CD4-positive, alpha-beta T cell treated with Interleukin-15 for 1 hour (primary cell): ENCODE measurements around the gene ADGRA1.
"Not testable (repeated sequence)": the region's sequence is repeated elsewhere in the genome, so short reads cannot be mapped to it uniquely, and the experiment has no call there.

Source experiments
- DNase-seq: peaks from one replicate; pipeline ENCODE4 v3.0.0-alpha.2; 2020

The ADGRA1 gene, protein sequence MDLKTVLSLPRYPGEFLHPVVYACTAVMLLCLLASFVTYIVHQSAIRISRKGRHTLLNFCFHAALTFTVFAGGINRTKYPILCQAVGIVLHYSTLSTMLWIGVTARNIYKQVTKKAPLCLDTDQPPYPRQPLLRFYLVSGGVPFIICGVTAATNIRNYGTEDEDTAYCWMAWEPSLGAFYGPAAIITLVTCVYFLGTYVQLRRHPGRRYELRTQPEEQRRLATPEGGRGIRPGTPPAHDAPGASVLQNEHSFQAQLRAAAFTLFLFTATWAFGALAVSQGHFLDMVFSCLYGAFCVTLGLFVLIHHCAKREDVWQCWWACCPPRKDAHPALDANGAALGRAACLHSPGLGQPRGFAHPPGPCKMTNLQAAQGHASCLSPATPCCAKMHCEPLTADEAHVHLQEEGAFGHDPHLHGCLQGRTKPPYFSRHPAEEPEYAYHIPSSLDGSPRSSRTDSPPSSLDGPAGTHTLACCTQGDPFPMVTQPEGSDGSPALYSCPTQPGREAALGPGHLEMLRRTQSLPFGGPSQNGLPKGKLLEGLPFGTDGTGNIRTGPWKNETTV

DNA sequence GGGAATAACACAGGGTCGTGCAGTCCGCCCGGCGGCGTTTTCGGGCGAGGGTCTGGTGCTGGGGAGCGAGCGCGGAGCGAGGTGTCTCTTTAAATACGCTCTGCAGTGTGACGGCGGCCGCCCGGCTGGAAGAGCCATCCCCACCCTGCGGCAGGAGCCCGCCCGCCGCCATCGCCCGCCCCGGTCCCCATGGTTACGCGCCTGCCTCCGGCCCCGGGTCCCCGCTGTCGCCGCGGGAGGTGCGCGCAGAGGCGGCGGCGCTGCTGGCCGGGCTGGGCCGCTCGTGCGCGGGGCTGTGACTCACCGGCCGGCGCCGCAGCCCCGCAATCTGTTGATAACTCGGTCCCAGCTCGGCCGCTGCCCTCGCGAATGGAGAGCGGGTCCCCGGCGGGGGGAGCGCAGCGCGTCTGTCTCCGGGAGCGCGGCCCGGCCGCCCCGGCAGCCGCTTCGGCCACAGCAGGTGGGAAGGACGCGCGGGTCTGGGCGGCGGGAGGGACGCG lies at the start of gene ADGRA1:
Gene ADGRA1 (plus strand): TSS at position 246 of the 500 bp plus-strand sequence. CDS start 986 bp downstream, outside the sequence.
- no peak for DNase-seq

- DNase-seq, result no peak
Measured at GRCh38 chr10:133038036-133038823, 49.5 kb upstream of the ADGRA1 start.

GRCh38 chr10:133039107-133039802 lies 48.5 kb upstream of the ADGRA1 start:
- DNase-seq, result no peak

GRCh38 chr10:133039803-133040165 lies 47.9 kb upstream of the ADGRA1 start:
- no peak for DNase-seq

DNA sequence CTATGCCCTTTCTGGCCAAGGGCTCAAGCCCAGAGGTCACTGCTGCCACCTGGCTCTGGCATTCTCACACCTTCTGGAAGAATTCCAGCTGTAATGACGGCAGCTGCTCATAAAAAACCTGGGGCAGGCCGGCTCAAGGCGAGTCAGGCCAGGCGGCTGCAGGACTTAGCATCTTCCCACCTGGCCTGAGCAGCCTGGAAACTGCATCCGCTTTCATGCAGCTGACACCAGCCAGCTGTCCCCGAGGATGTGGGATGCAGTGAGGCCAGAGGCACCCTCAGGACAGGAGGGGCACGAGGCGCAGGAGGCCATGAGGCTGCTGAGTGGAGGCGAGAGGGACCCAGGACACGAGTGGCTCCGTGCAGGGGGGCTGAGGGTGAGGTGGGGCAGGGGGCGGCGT lies 47.5 kb upstream of the ADGRA1 start:
- DNase-seq, result no peak

DNA sequence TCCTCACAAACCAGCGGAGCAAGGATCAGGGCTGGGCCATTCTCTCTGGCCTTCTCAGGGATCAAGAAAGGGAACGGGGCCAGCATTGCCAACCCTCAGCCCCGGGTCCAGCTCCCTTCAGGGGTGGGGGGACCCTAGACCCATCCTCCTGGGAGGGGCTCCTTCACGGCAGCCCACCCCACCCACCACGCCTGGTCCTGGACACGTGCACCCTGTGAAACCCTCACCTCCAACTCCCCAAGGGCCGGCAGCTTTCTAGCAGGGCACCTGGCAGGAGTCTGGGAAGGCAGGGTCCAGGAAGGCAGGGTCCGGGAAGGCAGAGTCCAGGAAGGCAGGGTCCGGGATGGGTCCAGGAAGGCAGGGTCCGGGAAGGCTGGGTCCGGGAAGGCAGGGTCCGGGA lies 46.6 kb upstream of the ADGRA1 start:
- no peak for DNase-seq

DNA sequence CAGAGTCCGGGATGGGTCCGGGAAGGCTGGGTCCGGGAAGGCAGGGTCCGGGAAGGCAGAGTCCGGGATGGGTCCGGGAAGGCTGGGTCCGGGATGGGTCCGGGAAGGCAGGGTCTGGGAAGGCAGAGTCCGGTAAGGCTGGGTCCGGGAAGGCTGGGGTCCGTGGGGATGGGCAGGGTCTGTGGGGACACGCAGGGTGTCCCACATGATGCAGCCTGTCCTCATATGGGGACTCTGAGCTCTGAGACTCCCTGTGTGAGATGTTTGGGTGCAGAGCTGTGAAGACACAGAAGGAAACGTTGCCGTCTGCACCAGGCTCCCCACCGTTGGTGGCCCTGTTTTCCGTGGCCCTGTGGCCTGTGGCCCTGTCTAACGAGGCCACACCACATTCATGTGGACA lies 45.7 kb upstream of the ADGRA1 start:
- DNase-seq, result no peak

- no peak for DNase-seq
Measured at GRCh38 chr10:133042816-133043215, 44.9 kb upstream of the ADGRA1 start.

GRCh38 chr10:133043541-133044225 lies 44.0 kb upstream of the ADGRA1 start:
- DNase-seq, result no peak

GRCh38 chr10:133044401-133044811 lies 43.3 kb upstream of the ADGRA1 start:
- no peak for DNase-seq

DNA sequence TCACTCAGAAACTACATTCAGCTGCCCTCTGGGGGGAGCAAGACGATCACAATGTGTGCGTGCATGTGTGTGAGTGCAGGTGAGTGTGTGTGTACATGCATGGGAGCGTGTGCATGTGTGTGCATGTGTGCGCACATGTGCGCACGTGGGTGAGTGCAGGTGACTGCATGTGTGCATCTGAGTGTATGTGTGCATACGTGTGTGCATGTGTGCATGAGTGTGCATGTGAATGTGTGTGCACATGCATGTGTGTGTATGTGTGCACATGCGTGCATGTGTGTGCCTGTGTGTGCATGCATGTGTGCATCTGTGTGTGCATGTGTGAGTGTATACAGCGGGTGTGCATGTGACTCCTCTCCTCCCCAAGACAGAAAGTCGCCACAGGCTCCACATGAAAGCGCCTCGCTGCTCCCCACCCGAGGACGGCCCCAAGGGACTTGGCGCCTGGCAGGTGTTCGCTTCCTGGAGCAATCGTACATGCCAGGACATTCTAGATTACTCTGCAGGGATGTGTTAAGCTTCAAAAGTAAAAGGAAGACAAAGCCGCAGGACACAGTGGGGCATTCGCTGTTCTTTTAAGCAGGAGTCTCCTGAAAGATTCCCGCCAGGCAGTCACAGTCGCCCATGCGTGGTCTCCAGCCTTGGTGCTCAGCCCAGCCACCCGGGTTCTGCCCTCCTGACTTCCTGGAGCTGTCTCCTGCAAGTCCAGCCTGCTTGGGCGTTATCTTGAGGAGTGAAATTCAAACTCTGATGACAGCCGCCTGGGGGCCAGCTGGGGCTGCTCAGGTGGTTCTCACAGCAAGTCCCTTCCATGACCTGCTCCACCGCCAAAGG lies 42.0 kb upstream of the ADGRA1 start:
- DNase-seq, result no peak

DNA sequence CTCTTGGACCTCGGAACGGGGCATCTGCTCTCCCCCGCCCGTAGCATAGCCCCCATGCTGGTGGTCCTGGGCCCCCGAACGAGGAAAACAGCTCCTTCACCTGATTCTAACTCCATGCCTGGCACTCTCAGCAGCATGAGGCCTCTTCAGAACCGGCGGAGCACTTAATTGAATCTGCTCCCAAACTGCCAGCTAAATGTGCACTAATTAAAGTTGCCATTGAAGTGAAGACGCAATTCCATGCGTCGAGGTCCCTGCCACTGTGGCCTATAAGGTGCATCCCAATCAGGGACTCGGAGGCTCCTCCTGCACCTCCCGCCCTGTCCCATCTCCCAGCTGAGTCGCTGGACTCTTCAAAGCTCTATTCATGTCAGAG lies 41.3 kb upstream of the ADGRA1 start:
- DNase-seq, result no peak

GRCh38 chr10:133047526-133048123 lies 40.1 kb upstream of the ADGRA1 start:
- DNase-seq, result no peak

- no peak for DNase-seq
Measured at GRCh38 chr10:133048266-133048665, 39.5 kb upstream of the ADGRA1 start.

DNA sequence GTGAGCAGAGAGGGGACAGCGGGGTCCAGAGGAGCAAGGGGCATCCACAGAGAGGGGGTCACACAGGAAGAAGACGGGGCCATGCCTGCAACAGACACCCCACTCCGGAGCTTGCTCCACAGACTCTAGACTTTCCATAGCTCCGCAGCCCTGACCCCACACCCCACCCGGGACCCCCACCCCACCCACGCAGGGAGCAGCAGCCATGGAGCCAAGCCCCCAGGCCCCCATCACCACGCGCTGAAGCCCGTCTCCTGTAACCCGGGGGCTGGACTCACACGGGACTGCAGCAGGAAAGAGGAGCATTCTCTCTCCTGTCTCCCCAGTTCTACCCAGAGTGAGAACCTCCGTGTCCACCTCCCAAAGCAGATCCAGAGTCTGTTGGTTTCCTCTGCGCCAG lies 38.8 kb upstream of the ADGRA1 start:
- no peak for DNase-seq

GRCh38 chr10:133049639-133050038 lies 38.1 kb upstream of the ADGRA1 start:
- DNase-seq, result no peak

DNA sequence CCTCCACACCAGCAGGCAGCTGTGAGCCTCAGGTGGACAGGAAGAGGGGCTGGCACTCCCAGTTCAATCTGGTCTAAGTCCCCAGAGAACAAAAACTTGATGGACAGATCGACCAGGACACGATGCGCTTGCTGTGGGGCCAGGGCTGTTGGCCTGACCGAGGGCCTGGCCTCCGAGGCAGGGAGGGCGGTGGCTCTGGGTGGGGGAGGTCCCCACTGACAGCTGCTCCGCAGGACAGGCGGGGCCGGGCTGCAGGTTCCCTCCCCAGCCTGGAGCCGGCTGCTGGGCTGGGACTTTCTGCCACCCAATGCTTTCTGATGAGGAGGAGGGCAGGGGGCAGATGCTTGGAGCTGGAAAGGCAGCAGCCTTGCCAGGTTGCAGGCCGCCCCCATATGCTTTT lies 37.4 kb upstream of the ADGRA1 start:
- no peak for DNase-seq

- DNase-seq, result no peak
Measured at GRCh38 chr10:133052076-133052475, 35.6 kb upstream of the ADGRA1 start.

GRCh38 chr10:133053527-133054133 lies 34.1 kb upstream of the ADGRA1 start:
- DNase-seq, result not testable (repeated sequence)

DNA sequence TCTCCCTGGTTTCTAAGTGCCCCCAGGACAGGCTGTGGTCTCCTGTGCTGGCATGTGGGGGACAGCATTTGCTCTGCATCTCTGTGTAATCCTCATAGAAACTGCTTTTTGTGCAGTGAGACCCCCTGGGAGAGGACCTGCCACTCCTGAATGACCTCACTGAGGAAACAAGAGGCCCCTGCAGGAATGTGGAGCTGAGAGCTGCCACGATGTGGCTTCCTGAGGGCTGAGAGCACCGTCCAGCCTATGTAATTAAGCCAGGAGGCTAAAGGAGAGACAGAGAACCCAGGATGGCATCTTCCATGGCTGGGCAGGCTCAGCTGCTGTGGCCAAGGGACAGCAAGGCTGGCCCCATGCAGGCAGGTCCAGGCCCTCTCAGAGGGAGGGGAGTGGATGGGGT lies 32.3 kb upstream of the ADGRA1 start:
- no peak for DNase-seq

- no peak for DNase-seq
Measured at GRCh38 chr10:133056001-133056400, 31.7 kb upstream of the ADGRA1 start.
